Neural cell (in vitro differentiated cells): Measurements from ENCODE around the gene ANKRD31. TPM values are rescaled to one million over a fixed set of nuclear protein-coding genes. Genes with fewer than 3 reads are reported as not detected.

Source experiments
- H2AFZ ChIP-seq: fragments of 200-600, 300-800 bp; sonication (generic), shearing (Covaris generic); 2 replicates; pipeline ENCODE4 v1.6.0; 2014; ENCODE audit warnings: low read depth, mild to moderate bottlenecking, antibody characterized with exemption, low read length, moderate library complexity
- H3F3A ChIP-seq: fragments of 200-600 bp; shearing (Covaris generic); 2 replicates; pipeline ENCODE4 v1.6.1; 2016; ENCODE audit warnings: mild to moderate bottlenecking, moderate library complexity, mixed read lengths, antibody characterized with exemption, low read length; ENCODE audit not compliant: insufficient read depth, poor library complexity, severe bottlenecking
- H3K27ac ChIP-seq: fragments of 200-600, 300-800 bp; sonication (generic), shearing (Covaris generic); 2 replicates; pipeline ENCODE4 v1.5.1; 2014; ENCODE audit warnings: mild to moderate bottlenecking, low read length, moderate library complexity
- H3K27me3 ChIP-seq: fragments of 300-800, 200-600 bp; sonication (generic), shearing (Covaris generic); 2 replicates; pipeline ENCODE4 v1.6.0; 2014; ENCODE audit warnings: mild to moderate bottlenecking, low read depth, low read length, moderate library complexity; ENCODE audit not compliant: insufficient read depth
- H3K36me3 ChIP-seq: fragments of 300-800, 200-600 bp; sonication (generic), shearing (Covaris generic); 2 replicates; pipeline ENCODE4 v1.5.1; 2014; ENCODE audit warnings: mild to moderate bottlenecking, antibody characterized with exemption, low read length, moderate library complexity; ENCODE audit not compliant: insufficient read depth
- H3K4me2 ChIP-seq: fragments of 300-800, 200-600 bp; sonication (generic), shearing (Covaris generic); 2 replicates; pipeline ENCODE4 v1.6.0; 2014; ENCODE audit warnings: mild to moderate bottlenecking, low read length
- H3K4me3 ChIP-seq: fragments of 300-800, 200-600 bp; sonication (generic), shearing (Covaris generic); 2 replicates; pipeline ENCODE4 v1.5.1; 2014; ENCODE audit warnings: mild to moderate bottlenecking, low read length, moderate library complexity
- H3K79me2 ChIP-seq: fragments of 200-600 bp; shearing (Covaris generic); replicated peaks from 2 replicates; pipeline ENCODE4 v1.6.0; 2014; ENCODE audit warnings: mild to moderate bottlenecking, low read length, moderate library complexity; ENCODE audit not compliant: insufficient read depth
- H3K9ac ChIP-seq: fragments of 300-800, 200-600 bp; sonication (generic), shearing (Covaris generic); 2 replicates; pipeline ENCODE4 v1.6.1; 2016; ENCODE audit warnings: mild to moderate bottlenecking, low read length, mixed read lengths
- H3K9me2 ChIP-seq: fragments of 200-600 bp; shearing (Covaris generic); 2 replicates; pipeline ENCODE4 v1.6.1; 2016; ENCODE audit warnings: mild to moderate bottlenecking, low read length, mixed read lengths; ENCODE audit not compliant: insufficient read depth
- H3K9me3 ChIP-seq: fragments of 200-600, 300-800 bp; sonication (generic), shearing (Covaris generic); 2 replicates; pipeline ENCODE4 v1.6.1; 2016; ENCODE audit warnings: mild to moderate bottlenecking, mixed run types, low read length, moderate library complexity, mixed read lengths
- H4K20me1 ChIP-seq: fragments of 200-600 bp; shearing (Covaris generic); 2 replicates; pipeline ENCODE4 v1.6.1; 2016; ENCODE audit warnings: mild to moderate bottlenecking, mixed run types; ENCODE audit not compliant: insufficient read depth
- EP300 ChIP-seq: fragments of 450-650 bp; conservative IDR thresholded peaks from 2 replicates; pipeline ENCODE4 v1.6.1; 2014; ENCODE audit warnings: antibody characterized with exemption, mild to moderate bottlenecking, moderate library complexity; ENCODE audit not compliant: poor library complexity, severe bottlenecking
- EZH2 ChIP-seq: fragments of 200-600, 300-800 bp; shearing (Covaris generic), sonication (generic); IDR thresholded peaks from 2 replicates; pipeline ENCODE4 v1.6.1; 2014; ENCODE audit warnings: antibody characterized with exemption, low read length, borderline replicate concordance, mild to moderate bottlenecking; ENCODE audit not compliant: insufficient read depth, poor library complexity, severe bottlenecking
- MXI1 ChIP-seq: fragments of 450-650 bp; conservative IDR thresholded peaks from 2 replicates; pipeline ENCODE4 v1.6.1; 2014; ENCODE audit warnings: antibody characterized with exemption, mild to moderate bottlenecking; ENCODE audit not compliant: poor library complexity, severe bottlenecking
- POLR2AphosphoS5 ChIP-seq: IDR thresholded peaks from 2 replicates; pipeline ENCODE4 v1.6.1; 2012
- RAD21 ChIP-seq: fragments of 450-650 bp; conservative IDR thresholded peaks from 2 replicates; pipeline ENCODE4 v1.6.1; 2014; ENCODE audit warnings: antibody characterized with exemption, mild to moderate bottlenecking, moderate library complexity
- SMC3 ChIP-seq: fragments of 450-650 bp; conservative IDR thresholded peaks from 2 replicates; pipeline ENCODE4 v1.6.1; 2014; ENCODE audit warnings: antibody characterized with exemption, mild to moderate bottlenecking, moderate library complexity; ENCODE audit not compliant: poor library complexity
- TAF1 ChIP-seq: IDR thresholded peaks from 2 replicates; pipeline ENCODE4 v1.6.1; 2012; ENCODE audit warnings: low read depth
- polyA plus RNA-seq: library from polyadenylated mRNA; depleted of rRNA; stranded (reverse); fragments of >200 nt; gene quantifications from 2 replicates; pipeline ENCODE4 v1.2.3, GENCODE V29; 2014
- TF ChIP-seq, protein P1 (sequence below): IDR thresholded peaks from 2 replicates; pipeline ENCODE4 v1.6.1; 2012; ENCODE audit warnings: borderline replicate concordance
- TF ChIP-seq, protein P2 (sequence below): fragments of 450-650 bp; IDR thresholded peaks from 2 replicates; pipeline ENCODE4 v1.5.1; 2014; ENCODE audit warnings: antibody characterized with exemption, mild to moderate bottlenecking, moderate library complexity; ENCODE audit not compliant: poor library complexity, severe bottlenecking

The ANKRD31 gene
- polyA plus RNA-seq, 1 donor from 2014 or later = 0.62 TPM

DNA sequence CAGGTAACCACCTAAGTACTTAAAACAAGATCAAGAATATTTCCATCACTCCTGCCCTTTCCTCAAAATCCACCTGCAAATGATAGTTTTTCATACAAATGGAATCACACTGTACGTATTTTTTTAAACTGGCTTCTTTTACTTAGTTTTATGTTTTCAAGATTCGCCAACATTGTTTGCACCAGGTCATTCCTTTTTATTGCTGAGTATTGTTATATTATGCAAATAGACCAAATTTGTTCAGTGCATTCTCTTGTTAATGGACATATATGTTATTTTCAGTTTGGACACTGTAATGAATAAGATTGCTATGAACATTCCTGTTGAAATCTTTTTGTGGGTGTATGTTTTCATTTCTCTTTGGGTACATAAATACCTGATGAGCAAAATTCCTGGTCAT is 8.3 kb upstream of the ANKRD31 start:
- Histone ChIP-seq H3K27me3 (no peaks in the 10 kb centered on the region), H3K9me2 (no peaks in the 10 kb centered on the region), H3K9me3 (no peaks in the 10 kb centered on the region), H3K4me3 (no peak overlapping the region), H3K36me3 (no peaks in the 10 kb centered on the region), H3K27ac (no peak overlapping the region), H3F3A (no peaks in the 10 kb centered on the region), H3K4me2 (no peak overlapping the region), H2AFZ (no peak overlapping the region), H3K79me2 (no peaks in the 10 kb centered on the region), H4K20me1 (no peaks in the 10 kb centered on the region), H3K9ac (no peak overlapping the region)
- TF ChIP-seq MXI1 (no peak), POLR2AphosphoS5 (no peak), EP300 (no peak)
- TF ChIP-seq, protein P1, sequence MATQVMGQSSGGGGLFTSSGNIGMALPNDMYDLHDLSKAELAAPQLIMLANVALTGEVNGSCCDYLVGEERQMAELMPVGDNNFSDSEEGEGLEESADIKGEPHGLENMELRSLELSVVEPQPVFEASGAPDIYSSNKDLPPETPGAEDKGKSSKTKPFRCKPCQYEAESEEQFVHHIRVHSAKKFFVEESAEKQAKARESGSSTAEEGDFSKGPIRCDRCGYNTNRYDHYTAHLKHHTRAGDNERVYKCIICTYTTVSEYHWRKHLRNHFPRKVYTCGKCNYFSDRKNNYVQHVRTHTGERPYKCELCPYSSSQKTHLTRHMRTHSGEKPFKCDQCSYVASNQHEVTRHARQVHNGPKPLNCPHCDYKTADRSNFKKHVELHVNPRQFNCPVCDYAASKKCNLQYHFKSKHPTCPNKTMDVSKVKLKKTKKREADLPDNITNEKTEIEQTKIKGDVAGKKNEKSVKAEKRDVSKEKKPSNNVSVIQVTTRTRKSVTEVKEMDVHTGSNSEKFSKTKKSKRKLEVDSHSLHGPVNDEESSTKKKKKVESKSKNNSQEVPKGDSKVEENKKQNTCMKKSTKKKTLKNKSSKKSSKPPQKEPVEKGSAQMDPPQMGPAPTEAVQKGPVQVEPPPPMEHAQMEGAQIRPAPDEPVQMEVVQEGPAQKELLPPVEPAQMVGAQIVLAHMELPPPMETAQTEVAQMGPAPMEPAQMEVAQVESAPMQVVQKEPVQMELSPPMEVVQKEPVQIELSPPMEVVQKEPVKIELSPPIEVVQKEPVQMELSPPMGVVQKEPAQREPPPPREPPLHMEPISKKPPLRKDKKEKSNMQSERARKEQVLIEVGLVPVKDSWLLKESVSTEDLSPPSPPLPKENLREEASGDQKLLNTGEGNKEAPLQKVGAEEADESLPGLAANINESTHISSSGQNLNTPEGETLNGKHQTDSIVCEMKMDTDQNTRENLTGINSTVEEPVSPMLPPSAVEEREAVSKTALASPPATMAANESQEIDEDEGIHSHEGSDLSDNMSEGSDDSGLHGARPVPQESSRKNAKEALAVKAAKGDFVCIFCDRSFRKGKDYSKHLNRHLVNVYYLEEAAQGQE = no peak

DNA sequence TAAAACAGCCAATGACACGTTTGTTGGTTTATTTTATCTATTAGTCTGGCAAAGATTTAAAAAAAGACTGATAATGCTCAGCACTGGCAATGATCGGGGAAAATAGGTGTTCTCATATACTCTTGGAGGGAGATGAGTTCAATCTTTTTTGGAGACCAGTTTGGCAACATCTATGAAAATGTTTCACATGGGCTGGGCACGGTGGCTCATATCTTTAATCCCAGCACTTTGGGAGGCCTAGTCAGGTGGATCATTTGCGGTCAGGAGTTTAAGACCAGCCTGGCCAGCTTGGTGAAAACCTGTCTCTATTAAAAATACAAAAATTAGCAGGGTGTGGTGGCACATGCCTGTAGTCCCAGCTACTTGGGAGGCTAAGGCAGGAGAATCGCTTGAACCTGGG is 6.8 kb upstream of the ANKRD31 start:
- no peak for TF ChIP-seq MXI1
- TF ChIP-seq, protein P1 = no peak
- TF ChIP-seq EP300 = no peak
- TF ChIP-seq SMC3 = no peak
- no peak for TF ChIP-seq RAD21
- TF ChIP-seq TAF1 = no peak
- no peak for TF ChIP-seq POLR2AphosphoS5
- TF ChIP-seq, protein P2, sequence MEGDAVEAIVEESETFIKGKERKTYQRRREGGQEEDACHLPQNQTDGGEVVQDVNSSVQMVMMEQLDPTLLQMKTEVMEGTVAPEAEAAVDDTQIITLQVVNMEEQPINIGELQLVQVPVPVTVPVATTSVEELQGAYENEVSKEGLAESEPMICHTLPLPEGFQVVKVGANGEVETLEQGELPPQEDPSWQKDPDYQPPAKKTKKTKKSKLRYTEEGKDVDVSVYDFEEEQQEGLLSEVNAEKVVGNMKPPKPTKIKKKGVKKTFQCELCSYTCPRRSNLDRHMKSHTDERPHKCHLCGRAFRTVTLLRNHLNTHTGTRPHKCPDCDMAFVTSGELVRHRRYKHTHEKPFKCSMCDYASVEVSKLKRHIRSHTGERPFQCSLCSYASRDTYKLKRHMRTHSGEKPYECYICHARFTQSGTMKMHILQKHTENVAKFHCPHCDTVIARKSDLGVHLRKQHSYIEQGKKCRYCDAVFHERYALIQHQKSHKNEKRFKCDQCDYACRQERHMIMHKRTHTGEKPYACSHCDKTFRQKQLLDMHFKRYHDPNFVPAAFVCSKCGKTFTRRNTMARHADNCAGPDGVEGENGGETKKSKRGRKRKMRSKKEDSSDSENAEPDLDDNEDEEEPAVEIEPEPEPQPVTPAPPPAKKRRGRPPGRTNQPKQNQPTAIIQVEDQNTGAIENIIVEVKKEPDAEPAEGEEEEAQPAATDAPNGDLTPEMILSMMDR = no peak
- TF ChIP-seq EZH2 = no peak
- H3K9ac ChIP-seq = no peak overlapping the region
- no peaks in the 10 kb centered on the region for H3K9me3 ChIP-seq
- H3K4me2 ChIP-seq = no peak overlapping the region
- H3K79me2 ChIP-seq = no peaks in the 10 kb centered on the region
- H2AFZ ChIP-seq = no peak overlapping the region
- H3K27me3 ChIP-seq = no peaks in the 10 kb centered on the region
- no peaks in the 10 kb centered on the region for H3K36me3 ChIP-seq
- H4K20me1 ChIP-seq = no peaks in the 10 kb centered on the region
- H3F3A ChIP-seq = no peaks in the 10 kb centered on the region
- H3K4me3 ChIP-seq = no peak overlapping the region
- H3K9me2 ChIP-seq = no peaks in the 10 kb centered on the region
- H3K27ac ChIP-seq = no peak overlapping the region
